ENCODE measurements around the gene PKP1.

The PKP1 gene

DNA sequence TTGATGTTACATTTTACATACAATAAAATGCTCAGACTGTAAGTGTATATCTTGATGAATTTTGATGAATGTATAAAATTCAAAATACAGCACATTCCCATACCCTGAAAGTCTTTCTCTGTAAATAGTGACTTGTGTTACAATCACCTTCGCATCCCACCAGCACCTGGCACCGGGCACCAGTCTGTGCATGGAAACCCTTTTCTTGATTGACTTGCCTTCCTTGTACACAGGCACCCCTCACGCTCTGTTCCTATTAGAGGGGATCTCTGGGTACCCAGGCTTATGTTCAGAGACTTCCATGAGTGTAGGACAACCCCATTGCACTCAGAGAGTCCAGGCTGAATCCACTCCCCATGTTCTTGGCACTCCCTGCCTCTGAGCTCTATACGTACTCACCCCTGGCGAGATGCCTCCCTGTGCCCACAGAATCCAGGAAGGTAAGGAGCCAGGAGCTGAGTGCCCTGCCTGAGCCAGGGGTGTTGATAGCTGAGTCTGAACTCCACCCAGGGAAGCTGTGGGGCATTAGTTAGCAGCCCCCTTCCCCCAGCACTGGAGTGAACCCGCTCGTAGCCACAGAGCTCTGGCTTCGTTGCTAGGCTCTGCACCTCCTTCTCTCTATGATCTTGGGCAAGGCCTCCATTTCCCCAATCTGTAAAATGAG, 22.5 kb upstream of the PKP1 start:
- DNase-seq = no peak

- no peak for DNase-seq
Measured at GRCh38 chr1:201261771-201262547, 21.3 kb upstream of the PKP1 start.

DNA sequence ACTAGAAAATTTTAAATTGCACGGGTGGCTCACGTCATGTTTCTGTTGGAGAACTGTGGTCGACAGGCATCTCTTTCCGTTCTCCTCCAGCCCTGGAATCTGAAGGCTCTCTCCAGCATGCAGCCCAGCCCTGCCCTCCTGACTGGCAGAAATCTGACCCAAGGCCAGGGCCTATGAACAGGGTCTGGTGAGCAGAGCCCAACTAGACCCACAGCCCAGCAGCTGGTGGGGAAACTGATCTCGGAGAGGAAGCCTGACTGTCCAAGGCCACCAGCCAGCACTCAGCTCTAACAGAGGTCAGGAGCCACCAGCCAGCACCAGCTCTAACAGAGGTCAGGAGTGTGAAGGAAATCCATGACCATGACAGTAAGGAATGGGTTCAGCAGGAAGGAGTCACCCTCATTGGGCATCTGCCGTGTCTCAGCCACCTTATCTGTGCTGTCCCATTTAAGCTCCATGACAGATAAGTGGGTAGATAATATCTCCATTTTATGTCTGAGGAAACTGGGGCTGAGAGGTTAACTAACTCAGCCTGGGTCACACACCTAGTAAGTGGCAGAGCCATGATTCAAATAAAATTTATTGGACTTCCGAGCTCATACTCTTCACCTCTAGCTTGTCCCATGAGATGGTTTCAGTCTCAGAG, 20.2 kb upstream of the PKP1 start:
- DNase-seq = no peak

- no peak for DNase-seq
Measured at GRCh38 chr1:201264072-201264471, 19.2 kb upstream of the PKP1 start.

- DNase-seq = no peak
Measured at GRCh38 chr1:201264554-201264953, 18.8 kb upstream of the PKP1 start.

DNA sequence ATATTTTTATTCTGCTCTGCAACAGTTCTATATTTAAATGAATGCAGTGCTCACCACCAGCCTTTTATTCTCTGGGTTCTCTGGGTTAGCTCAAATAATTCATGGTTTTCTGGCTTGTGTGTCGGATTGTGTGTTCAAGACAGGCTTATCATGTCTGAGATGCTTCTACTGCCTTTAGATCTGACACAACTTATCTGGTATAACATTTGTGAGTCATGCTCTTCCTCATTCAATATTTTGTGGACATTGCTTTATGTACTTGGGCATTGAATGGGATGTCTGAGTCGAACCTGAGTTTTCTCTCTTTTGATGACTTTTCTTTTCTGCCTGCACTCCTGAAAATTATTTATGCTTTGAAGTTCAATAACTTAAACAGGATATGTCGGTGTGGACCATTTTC, 17.6 kb upstream of the PKP1 start:
- no peak for DNase-seq

DNA sequence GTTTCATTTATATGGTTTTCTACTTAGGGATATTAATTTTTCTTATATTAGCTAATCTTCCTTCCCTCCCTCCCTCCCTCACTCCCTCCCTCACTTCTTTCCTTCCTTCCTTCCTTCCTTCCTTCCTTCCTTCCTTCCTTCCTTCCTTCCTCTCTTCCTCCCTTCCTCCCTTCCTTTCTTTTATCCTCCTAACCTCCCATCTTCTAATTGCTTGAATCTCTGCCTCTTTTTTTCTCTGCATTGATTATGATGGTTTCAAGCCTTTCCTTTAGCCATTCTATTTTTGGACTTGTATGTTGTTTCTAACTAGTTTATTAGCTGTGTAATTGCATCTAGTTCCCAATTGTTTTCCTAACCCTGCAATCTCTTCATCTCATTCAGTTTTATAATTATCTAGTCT, 17.0 kb upstream of the PKP1 start:
- no peak for DNase-seq

GRCh38 chr1:201266774-201267173, 16.5 kb upstream of the PKP1 start:
- DNase-seq = peak; percentile 6

DNA sequence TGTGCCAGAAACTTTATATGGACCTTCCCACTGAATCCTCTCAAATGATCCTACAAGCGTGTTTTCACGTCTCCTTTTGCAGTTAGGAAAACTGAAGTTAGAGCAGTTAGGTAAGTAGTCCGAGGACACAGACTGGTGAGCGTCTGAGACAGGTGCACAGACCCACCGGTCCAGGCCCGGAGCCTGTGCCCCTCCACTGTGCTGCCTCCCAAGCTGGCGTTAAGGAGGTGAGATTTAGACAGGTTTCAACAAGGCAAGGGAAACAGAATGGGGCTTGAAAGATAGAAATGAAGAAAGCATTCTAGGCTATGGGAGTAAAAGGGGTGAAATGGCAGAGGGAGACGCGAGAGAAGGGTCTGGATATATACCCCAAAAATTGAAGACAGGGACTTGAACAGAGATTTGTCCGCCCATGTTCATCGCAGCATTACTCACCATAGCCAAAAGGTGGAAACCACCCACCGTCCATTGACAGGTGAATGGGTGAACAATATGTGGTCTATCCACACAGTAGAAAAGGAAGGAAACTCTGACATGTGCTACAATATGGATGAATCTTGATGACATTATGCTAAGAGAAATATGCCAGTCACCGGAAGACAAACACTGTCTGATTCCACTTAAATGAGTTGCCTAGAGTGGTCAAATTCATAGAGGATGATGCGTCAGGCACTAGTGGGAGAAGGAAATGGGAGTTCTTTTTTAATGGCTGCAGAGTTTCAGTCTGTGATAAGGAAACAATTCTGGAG, 15.7 kb upstream of the PKP1 start:
- no peak for DNase-seq

DNA sequence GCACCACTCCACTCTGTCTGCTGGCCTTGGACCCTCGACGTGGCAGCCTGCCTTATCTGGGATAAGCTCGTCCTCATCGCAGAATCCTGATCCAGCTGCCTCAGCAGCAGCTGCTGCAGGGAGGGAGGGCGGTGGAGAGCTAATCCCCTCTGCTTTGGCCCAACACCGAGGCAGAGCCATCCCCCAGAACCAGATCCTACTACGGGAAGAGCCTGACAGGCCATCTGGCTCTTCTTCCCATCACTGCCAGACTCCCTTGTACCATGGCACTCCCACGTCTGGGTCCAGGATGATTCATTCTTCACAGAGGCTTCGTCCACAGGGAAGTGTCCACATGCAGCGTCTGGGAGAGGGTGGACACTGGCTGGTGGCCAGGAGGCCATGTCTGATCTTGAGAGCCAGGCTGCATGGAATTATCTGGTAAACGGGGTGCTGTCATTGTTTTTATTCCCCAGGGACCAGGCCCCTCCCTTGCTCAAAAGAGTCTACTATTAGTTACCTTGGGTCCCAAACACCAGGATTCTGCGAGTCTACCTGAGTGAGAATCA, 14.6 kb upstream of the PKP1 start:
- DNase-seq = no peak

DNA sequence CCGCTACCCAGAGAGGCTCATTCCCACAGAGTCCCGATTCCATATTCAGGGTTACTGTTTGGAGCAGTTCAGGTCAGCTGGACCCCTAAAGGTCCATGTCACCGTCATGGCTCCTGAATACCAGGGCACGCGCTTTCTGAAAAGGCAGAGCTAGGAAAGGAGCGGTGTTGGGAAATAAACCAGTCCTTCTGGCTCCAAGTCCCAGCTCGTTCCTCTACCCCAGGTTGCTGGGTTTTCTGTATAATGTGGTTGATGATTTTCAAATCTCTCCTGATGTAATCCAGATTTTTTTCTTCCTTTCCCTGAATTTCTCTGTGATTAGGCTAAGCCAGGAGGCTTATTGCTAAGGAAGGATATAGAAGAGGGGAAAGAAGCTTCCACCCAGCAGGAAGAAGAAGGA, 14.0 kb upstream of the PKP1 start:
- DNase-seq = no peak

DNA sequence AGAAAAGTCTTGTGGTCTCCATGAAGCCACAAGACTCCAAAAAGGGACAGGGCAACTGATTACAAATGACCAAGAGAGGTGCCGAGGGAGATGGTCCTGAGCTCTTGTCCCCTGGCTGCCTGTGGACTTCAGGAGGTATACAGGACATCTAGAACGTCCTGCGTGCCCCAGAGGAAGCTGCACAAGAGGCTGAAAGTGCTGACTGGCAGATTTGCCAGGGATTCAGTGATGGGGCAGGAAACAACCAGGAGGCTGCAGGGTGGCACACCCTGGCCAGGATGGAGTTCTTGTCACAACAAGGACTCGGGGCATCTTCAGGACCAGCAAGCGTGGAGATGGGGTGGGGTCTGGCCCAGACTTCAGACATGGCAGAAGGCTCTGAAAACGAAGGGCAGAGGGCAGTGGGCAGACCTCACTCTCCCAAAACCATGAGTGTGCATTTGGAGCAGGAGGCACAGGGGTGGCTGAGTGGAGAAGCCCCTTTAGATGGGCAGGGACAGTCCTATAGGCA, 13.4 kb upstream of the PKP1 start:
- DNase-seq = no peak

- DNase-seq = peak; percentile 77
Measured at GRCh38 chr1:201270616-201271390, 12.5 kb upstream of the PKP1 start.

DNA sequence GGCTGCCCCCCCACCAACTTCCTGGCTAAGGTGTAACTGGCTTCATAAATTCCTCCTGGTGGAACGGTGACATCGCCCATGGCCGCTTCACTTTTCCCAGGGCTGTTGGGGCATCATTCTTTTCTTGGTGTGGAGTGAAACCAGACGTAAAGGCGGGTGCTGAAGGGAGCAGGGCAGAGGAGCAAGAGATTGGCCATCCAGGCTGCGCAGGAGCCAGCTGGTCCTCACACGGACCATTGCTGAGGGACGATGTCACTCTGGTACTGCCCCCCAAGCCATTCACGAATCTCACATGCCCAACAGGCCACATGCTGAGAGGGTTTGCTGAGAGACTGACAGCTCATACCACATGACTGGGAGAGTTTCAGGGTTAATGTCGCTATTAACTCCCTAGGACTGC, 10.5 kb upstream of the PKP1 start:
- no peak for DNase-seq

DNA sequence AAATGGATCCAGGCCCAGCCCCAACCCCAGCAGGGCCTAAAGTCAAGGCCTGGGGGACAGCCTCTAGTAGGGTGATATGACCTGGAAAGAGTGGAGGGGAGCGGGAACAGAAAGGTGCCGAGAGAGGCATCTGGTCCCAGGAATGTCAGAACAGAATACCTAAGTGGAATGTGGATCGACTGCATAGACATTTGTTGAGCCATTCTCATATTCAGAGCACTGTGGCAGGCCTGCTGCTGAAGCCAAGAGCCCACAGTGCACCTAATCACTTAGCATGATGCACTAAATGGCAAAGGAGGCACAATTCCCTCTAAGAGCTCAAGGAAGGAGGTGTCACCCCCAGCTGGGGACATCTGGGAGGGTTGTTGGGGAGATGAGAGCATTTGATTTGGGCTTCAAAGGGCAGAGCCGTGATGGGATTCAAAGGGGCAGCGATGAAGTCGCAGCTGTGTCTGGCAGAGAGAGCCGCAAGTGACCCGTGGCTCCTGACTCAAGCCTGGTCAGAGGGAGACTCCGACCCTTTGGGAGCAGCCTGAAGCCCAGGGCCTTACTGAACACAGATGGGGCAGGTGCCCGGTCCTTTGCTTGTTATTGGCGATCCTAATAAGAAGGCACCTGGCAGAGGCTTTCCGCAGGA, 8.6 kb upstream of the PKP1 start:
- no peak for DNase-seq

- DNase-seq = no peak
Measured at GRCh38 chr1:201275253-201275666, 8.0 kb upstream of the PKP1 start.

DNA sequence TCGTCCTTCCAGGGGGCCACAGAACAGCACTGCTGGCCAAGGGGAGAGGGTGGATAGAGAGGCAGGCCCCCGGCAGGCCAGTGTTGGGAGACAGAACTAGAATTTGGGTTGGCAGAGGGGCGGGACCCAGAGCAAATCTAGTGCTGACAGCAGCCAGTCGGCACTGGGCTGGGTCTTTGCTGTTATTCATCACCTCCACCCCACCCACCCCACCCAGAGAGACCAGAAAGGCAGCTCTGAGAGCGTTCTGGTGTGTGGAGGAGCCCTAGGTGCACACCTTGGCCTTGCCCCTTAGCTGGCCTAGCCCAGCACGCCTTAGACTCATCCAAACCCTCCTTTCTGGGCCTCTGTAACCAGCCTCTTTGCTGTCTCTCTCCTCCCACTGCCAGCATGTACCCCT, 6.4 kb upstream of the PKP1 start:
- no peak for DNase-seq

GRCh38 chr1:201277441-201277840, 5.9 kb upstream of the PKP1 start:
- no peak for DNase-seq

GRCh38 chr1:201279313-201279712, 4.0 kb upstream of the PKP1 start:
- DNase-seq = no peak

- DNase-seq = no peak
Measured at GRCh38 chr1:201280884-201281283, 2.4 kb upstream of the PKP1 start.

DNA sequence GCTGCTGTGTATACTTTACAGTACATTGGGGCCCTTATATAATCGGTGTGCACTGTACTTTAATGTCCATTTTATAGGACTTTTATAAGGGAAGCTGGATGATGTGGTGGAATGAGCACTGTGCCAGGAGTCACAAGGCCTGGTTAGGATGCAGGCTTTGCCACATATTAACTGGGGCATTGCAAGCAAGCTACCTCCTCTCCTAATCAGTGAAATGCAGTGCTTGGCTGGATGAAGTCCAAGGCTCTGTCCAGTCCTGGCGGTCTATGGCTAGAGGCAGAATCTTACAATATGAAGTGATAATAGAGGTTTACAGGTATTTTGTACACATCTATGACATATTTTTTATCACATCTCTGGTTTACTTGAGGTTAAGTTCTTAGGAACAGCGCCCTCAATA, 1.7 kb upstream of the PKP1 start:
- DNase-seq = no peak

DNA sequence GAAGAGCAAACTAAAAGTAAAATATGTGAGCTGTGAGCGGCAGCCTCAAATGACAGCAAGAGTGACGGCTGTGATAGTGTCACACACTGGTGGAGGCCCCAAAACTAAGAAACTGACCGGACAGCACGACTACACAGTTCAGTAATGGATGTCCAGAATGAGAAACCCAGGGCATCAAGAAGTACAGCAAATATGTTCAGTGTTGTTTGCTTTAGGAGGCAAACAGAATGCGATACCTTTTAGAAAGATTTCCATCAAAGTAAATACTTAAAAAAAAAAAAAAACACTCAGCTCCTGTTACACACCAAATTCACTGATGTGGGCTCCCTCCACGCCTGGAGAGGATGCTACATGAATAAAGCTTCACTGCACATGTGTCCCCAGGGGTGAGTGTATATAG, 1.1 kb upstream of the PKP1 start:
- no peak for DNase-seq

All from NCI-H146 (cell line).